Peyer's patch (tissue), 4 donors: ENCODE results near the gene FOXL3.

ENCODE experiments used
- CTCF ChIP-seq, 6 experiments: fragments of 450-650 bp in 4 of 6; fragments of 200-600 bp in 2 of 6; sonication (generic) in 1 of 6; IDR thresholded peaks; one replicate each; pipeline ENCODE4 v1.5.1; 2017 to 2019; ENCODE audit warnings: antibody characterized with exemption in 6 of 6, mild to moderate bottlenecking in 3 of 6, moderate library complexity in 1 of 6
- POLR2A ChIP-seq, 2 donors: fragments of 450-650 bp; IDR thresholded peaks; one replicate each; pipeline ENCODE4 v1.5.1; 2017; ENCODE audit warnings: antibody characterized with exemption in 2 of 2, mild to moderate bottlenecking in 2 of 2, moderate library complexity in 2 of 2

GRCh38 chr7:255721-256361 lies 34.1 kb upstream of the FOXL3 start:
- TF ChIP-seq CTCF (IDR thresholded peaks at IDR 0.05) = no peak
- no peak for TF ChIP-seq POLR2A (IDR thresholded peaks at IDR 0.05)
